GM12875 (cell line): Measurements from ENCODE around the gene CDH13.

Experiments used
- H3K4me3 ChIP-seq: one replicate; pipeline ENCODE4 v1.5.1; 2011; ENCODE audit warnings: low read depth, low read length, control low read depth
- CTCF ChIP-seq: IDR thresholded peaks from 2 replicates; pipeline ENCODE4 v1.5.1; 2011; ENCODE audit warnings: low read depth, mild to moderate bottlenecking, control low read depth, inconsistent platforms, low read length, moderate library complexity, borderline replicate concordance; ENCODE audit not compliant: insufficient read depth

The CDH13 gene

GRCh38 chr16:83482545-83483162 lies 855.9 kb downstream of the CDH13 start:
- no peak for TF ChIP-seq CTCF
- no peak overlapping the region for H3K4me3 ChIP-seq

- no peak overlapping the region for H3K4me3 ChIP-seq
- no peak for TF ChIP-seq CTCF
Measured at GRCh38 chr16:83490073-83490472, 863.3 kb downstream of the CDH13 start.

- H3K4me3 ChIP-seq: no peak overlapping the region
- no peak for TF ChIP-seq CTCF
Measured at GRCh38 chr16:83494459-83494858, 867.7 kb downstream of the CDH13 start.

GRCh38 chr16:83501481-83501880 lies 874.7 kb downstream of the CDH13 start:
- TF ChIP-seq CTCF: no peak
- no peak overlapping the region for H3K4me3 ChIP-seq

GRCh38 chr16:83508295-83508694 lies 881.5 kb downstream of the CDH13 start:
- H3K4me3 ChIP-seq: no peak overlapping the region
- no peak for TF ChIP-seq CTCF

GRCh38 chr16:83509316-83509715 lies 882.5 kb downstream of the CDH13 start:
- no peak for TF ChIP-seq CTCF
- H3K4me3 ChIP-seq: no peak overlapping the region

GRCh38 chr16:83510906-83511305 lies 884.1 kb downstream of the CDH13 start:
- no peak overlapping the region for H3K4me3 ChIP-seq
- no peak for TF ChIP-seq CTCF
